Measurements from ENCODE around the gene RFX3.

Gene RFX3

DNA sequence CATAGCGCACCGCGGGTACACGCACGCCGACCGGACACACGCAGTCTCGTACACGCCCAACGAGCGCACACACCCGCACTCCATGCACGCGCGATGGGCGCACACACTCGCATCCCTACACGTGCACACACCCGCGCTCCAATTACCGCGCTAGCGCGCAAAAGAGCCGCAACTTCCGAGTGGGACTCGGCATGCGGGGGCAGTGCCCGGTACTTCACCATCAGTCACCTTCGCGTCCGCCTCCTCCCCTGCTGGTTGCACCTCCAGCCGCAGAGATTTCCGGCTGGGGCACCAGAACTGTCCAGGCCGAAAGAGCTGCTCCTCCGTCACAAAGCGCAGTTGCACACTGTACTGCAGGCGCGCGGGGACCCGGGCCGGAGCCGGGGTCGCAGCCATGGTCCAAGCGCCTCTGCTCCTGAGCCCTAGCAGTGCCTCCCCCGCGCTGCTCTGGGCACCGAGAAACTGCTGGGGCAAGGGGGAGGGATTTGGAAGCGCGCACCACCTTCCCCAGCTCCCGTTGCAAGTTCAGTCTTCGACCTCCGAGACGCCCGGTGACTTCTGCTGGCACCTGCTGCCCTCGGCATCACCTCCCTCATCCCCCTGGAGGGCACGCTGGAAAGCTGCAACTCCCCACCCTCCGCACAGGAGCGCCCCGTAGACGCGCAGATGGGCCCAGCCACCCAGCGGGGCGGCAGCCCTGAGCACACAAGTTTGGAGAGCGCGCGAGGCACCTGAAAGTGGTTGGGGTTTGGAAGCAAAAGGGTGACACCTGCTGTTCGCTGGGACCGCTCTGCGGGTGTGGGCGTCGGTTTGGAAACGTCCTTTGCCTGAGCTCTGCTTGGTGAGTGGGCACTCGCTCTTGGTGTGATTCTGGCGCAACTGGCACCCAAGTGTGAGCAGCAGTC, 344.5 kb downstream of the RFX3 start:
- TF ChIP-seq, protein P1, sequence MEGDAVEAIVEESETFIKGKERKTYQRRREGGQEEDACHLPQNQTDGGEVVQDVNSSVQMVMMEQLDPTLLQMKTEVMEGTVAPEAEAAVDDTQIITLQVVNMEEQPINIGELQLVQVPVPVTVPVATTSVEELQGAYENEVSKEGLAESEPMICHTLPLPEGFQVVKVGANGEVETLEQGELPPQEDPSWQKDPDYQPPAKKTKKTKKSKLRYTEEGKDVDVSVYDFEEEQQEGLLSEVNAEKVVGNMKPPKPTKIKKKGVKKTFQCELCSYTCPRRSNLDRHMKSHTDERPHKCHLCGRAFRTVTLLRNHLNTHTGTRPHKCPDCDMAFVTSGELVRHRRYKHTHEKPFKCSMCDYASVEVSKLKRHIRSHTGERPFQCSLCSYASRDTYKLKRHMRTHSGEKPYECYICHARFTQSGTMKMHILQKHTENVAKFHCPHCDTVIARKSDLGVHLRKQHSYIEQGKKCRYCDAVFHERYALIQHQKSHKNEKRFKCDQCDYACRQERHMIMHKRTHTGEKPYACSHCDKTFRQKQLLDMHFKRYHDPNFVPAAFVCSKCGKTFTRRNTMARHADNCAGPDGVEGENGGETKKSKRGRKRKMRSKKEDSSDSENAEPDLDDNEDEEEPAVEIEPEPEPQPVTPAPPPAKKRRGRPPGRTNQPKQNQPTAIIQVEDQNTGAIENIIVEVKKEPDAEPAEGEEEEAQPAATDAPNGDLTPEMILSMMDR (IDR thresholded peaks at IDR 0.05; ENCODE audit: control insufficient read depth, insufficient read depth, low read depth, low read length, missing control alignments) = peak; percentile 23
- no peak for DNase-seq (ENCODE audit: low read depth)
- peak overlapping the region; percentile 21 for H3K4me3 ChIP-seq (ENCODE audit: control insufficient read depth, low read depth, low read length)

DNA sequence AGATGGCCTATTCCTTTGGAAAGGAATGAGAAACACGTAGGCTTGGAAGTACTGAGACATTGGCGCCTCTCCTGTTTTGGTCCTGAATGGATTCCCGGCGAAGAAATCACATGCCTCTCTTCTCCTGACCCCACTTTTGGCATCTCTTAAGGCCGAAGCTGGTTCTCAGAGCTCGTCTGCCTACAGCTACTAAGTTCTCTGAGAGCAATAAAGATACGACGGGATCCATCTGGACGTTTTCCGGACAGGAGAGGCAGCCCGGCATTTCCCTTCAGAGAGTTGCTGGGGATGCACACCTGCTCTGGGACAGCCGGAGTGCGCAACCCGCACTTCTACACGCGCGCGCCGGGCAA, 345.1 kb downstream of the RFX3 start:
- TF ChIP-seq, protein P1 (IDR thresholded peaks at IDR 0.05; ENCODE audit: control insufficient read depth, insufficient read depth, low read depth, low read length, missing control alignments) = no peak
- DNase-seq (ENCODE audit: low read depth) = no peak
- peak overlapping the region; percentile 21 for H3K4me3 ChIP-seq (ENCODE audit: control insufficient read depth, low read depth, low read length)

DNA sequence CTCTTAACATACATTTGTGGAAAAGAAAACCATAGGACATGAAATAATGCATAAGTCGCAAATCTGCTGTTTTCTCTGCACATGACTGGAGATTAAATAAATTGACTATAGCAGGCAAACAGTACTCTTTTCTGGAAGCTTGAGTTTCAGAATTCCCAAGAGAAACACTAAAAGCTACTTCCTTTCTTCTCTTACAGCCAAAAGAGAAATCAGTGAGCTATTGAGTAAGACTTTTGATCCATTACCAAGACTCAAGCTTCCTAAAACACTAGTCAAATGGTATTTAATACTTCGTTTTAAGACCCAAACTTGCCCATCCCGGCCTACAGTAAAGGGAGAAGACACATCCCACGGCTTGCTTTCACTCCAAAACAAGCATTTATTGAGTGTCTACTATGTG, 346.1 kb downstream of the RFX3 start:
- TF ChIP-seq, protein P1 (IDR thresholded peaks at IDR 0.05; ENCODE audit: control insufficient read depth, insufficient read depth, low read depth, low read length, missing control alignments) = no peak
- H3K4me3 ChIP-seq (ENCODE audit: control insufficient read depth, low read depth, low read length) = no peak overlapping the region
- DNase-seq (ENCODE audit: low read depth) = no peak

DNA sequence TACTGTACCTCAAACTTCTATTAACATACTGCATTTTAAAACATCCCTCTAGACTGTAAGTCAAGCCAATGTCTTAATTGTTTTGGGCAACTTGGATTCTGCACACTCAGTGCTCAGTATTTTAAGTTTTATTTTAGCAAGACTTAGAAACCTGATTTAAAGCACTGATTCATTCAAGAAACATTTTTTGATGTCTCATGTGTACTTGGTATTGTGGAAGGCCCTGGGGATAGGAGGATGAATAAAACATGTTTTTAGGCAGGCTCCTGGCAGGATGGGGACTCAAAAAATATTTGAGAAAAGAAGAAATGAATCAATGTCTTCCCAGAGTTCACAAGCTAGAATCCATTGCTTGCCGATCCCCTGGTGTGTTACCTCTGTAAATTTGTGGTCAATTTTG, 347.9 kb downstream of the RFX3 start:
- DNase-seq (ENCODE audit: low read depth) = peak; percentile 13

DNA sequence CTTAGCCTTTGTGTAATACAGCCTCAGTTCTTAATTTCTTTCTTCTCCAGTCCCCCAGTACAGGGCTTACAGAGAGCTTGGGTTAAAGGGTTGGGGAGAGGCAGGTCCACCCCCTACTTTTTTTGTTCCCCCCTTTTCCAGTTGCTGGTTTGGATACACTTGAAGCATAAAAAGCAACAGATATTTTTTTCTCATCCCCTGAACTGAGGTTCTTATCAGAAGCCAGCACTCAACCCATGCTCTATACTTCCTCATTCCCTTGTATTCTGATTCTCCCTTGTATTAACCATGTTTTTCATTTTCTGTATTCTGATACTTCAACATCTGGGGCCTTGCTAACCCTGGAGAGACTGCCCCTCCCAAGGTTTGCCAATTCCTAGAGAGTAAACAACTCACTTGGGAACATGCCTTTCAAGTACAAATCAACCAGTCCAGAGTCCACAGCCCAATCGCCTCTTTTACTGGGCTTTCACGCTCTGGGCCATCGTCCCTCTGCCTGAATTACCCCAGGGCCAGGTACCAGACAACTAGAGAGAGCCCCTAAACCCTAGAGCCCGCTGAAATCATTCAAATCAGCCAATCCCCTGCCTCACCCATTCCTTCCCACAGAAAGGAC, 348.5 kb downstream of the RFX3 start:
- no peak overlapping the region for H3K4me3 ChIP-seq (ENCODE audit: control insufficient read depth, low read depth, low read length)
- DNase-seq (ENCODE audit: low read depth) = no peak
- TF ChIP-seq, protein P1 (IDR thresholded peaks at IDR 0.05; ENCODE audit: control insufficient read depth, insufficient read depth, low read depth, low read length, missing control alignments) = no peak

More for the DNA sequence above, 347.9 kb downstream of the RFX3 start:
- no peak overlapping the region for H3K4me3 ChIP-seq (ENCODE audit: control insufficient read depth, low read depth, low read length)
- TF ChIP-seq, protein P1 (IDR thresholded peaks at IDR 0.05; ENCODE audit: control insufficient read depth, insufficient read depth, low read depth, low read length, missing control alignments) = no peak

DNA sequence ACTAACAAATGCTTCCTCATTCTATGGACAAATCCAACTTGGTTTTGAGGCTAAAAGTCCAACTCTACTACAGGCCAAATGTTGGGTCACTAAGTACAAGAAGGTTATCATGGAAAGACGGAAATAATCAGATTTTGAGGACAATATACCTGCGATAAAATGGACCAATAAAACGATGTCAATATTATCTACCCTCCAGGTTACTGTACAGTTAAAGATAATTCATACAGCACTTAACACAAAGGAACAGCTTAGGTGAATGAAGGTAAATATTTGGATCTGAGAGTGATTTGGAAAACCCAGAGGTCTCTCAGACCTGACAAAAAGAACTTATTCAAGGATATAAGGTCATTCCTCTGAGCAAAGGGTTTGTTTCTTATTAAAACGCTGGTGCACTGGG, 352.4 kb downstream of the RFX3 start:
- no peak overlapping the region for H3K4me3 ChIP-seq (ENCODE audit: control insufficient read depth, low read depth, low read length)
- no peak for DNase-seq (ENCODE audit: low read depth)
- TF ChIP-seq, protein P1 (IDR thresholded peaks at IDR 0.05; ENCODE audit: control insufficient read depth, insufficient read depth, low read depth, low read length, missing control alignments) = no peak
